SK-N-SH (cell line): ENCODE results near the gene PKP4. TPM values are rescaled to one million over a fixed set of nuclear protein-coding genes. Genes with fewer than 3 reads are reported as not detected.
"Not testable (repeated sequence)": the region's sequence is repeated elsewhere in the genome, so short reads cannot be mapped to it uniquely, and the experiment has no call there.

ENCODE experiments used
- CTCF ChIA-PET: fragments of 300-600, 350-600 bp; formaldehyde crosslinking; extraction: SDS; loops from one replicate; lab custom pipeline; 2021; lab: Yijun Ruan, JAX
- POLR2A ChIA-PET: fragments of 350-600 bp; sonication (Branson Sonifier 250); formaldehyde crosslinking; extraction: SDS; loops from one replicate; lab custom pipeline; 2020; ENCODE audit warnings: antibody characterized with exemption, inconsistent platforms; lab: Yijun Ruan, JAX
- DNase-seq: peaks from one replicate; pipeline ENCODE4 v3.0.0; 2012
- H2AFZ ChIP-seq: fragments of 200-600 bp; sonication (generic); 2 replicates; pipeline ENCODE4 v1.8.1; 2016; ENCODE audit warnings: antibody characterized with exemption, mild to moderate bottlenecking, low read depth
- H3F3A ChIP-seq: fragments of 200-600 bp; sonication (generic); replicated peaks from 2 replicates; pipeline ENCODE3; 2016; ENCODE audit warnings: antibody characterized with exemption, mild to moderate bottlenecking; ENCODE audit not compliant: insufficient read depth
- H3K27ac ChIP-seq, 2 experiments: fragments of 200-500 bp in 1 of 2; fragments of 200-600 bp in 1 of 2; sonication (Bioruptor generic) in 1 of 2; sonication (generic), shearing (Covaris generic) in 1 of 2; 2 replicates each; pipeline versions ENCODE4 v1.5.1 to v1.6.1; 2014 to 2016; ENCODE audit warnings: low read depth in 2 of 2, inconsistent platforms in 1 of 2, low read length in 1 of 2, mild to moderate bottlenecking in 1 of 2, mixed read lengths in 1 of 2
- H3K27me3 ChIP-seq: fragments of 200-600 bp; sonication (generic), shearing (Covaris generic); 2 replicates; pipeline ENCODE4 v1.6.1; 2016; ENCODE audit warnings: mixed run types; ENCODE audit not compliant: insufficient read depth
- H3K36me3 ChIP-seq, 2 experiments: fragments of 200-500 bp in 1 of 2; fragments of 200-600 bp in 1 of 2; sonication (Bioruptor generic) in 1 of 2; sonication (generic) in 1 of 2; replicated peaks in 1 of 2; 2 replicates each; pipeline versions ENCODE3 to v1.5.1; 2014 to 2016; ENCODE audit warnings: low read length in 1 of 2, mild to moderate bottlenecking in 1 of 2; ENCODE audit not compliant: insufficient read depth in 2 of 2, control insufficient read depth in 1 of 2
- H3K4me1 ChIP-seq, 2 experiments: fragments of 200-500 bp in 1 of 2; fragments of 200-600 bp in 1 of 2; sonication (Bioruptor generic) in 1 of 2; sonication (generic), shearing (Covaris generic) in 1 of 2; 2 replicates each; pipeline versions ENCODE4 v1.5.1 to v1.6.1; 2014 to 2016; ENCODE audit warnings: low read depth in 1 of 2, low read length in 1 of 2, mixed run types in 1 of 2; ENCODE audit not compliant: insufficient read depth in 2 of 2, control insufficient read depth in 1 of 2
- H3K4me2 ChIP-seq: fragments of 200-600 bp; sonication (generic), shearing (Covaris generic); 2 replicates; pipeline ENCODE4 v1.6.1; 2017; ENCODE audit warnings: mixed run types
- H3K4me3 ChIP-seq, 2 experiments: fragments of 200-500 bp in 1 of 2; fragments of 200-600 bp in 1 of 2; sonication (Bioruptor generic) in 1 of 2; sonication (generic), shearing (Covaris generic) in 1 of 2; 2 replicates each; pipeline versions ENCODE4 v1.5.1 to v1.8.1; 2014 to 2016; ENCODE audit warnings: low read depth in 2 of 2, inconsistent platforms in 1 of 2, low read length in 1 of 2, mild to moderate bottlenecking in 1 of 2, mixed read lengths in 1 of 2, moderate library complexity in 1 of 2
- H3K79me2 ChIP-seq: fragments of 200-600 bp; sonication (generic); 2 replicates; pipeline ENCODE4 v1.8.1; 2017; ENCODE audit warnings: mild to moderate bottlenecking; ENCODE audit not compliant: insufficient read depth
- H3K9ac ChIP-seq: fragments of 200-600 bp; sonication (generic); 2 replicates; pipeline ENCODE4 v1.6.1; 2017; ENCODE audit warnings: mixed run types
- H3K9me2 ChIP-seq: fragments of 200-600 bp; sonication (generic); 2 replicates; pipeline ENCODE4 v1.6.1; 2017; ENCODE audit warnings: mixed run types
- H3K9me3 ChIP-seq: fragments of 200-600 bp; sonication (generic); 2 replicates; pipeline ENCODE4 v1.6.1; 2017; ENCODE audit warnings: mixed run types, mild to moderate bottlenecking, moderate library complexity
- H4K20me1 ChIP-seq: fragments of 200-600 bp; sonication (generic); 2 replicates; pipeline ENCODE4 v1.6.1; 2017; ENCODE audit warnings: mild to moderate bottlenecking, mixed run types; ENCODE audit not compliant: insufficient read depth
- GATA2 ChIP-seq: sonication (generic); formaldehyde crosslinking; IDR thresholded peaks from 2 replicates; pipeline ENCODE4 v1.5.0; 2020; ENCODE audit warnings: mild to moderate bottlenecking, missing genetic modification reagents
- IRF3 ChIP-seq: fragments of 150-350 bp; IDR thresholded peaks from 2 replicates; pipeline ENCODE4 v1.6.1; 2016; ENCODE audit warnings: mild to moderate bottlenecking, low read depth, low read length
- NFIC ChIP-seq: IDR thresholded peaks from 2 replicates; pipeline ENCODE4 v1.4.0; 2012; ENCODE audit warnings: borderline replicate concordance
- RCOR1 ChIP-seq: fragments of 150-350 bp; IDR thresholded peaks from 2 replicates; pipeline ENCODE4 v1.6.1; 2017; ENCODE audit warnings: antibody characterized with exemption, low read length
- USF1 ChIP-seq: IDR thresholded peaks from 2 replicates; pipeline ENCODE4 v1.4.0; 2012; ENCODE audit warnings: low read depth, borderline replicate concordance
- YY1 ChIP-seq: IDR thresholded peaks from 2 replicates; pipeline ENCODE4 v1.4.0; 2012; ENCODE audit warnings: low read depth, mild to moderate bottlenecking
- WGBS: methylation state at CpG from one replicate; pipeline ENCODE4 v1.1.6; 2017; ENCODE audit warnings: low lambda C conversion rate; 5-methylcytosine and 5-hydroxymethylcytosine counted together
- polyA plus RNA-seq, 3 experiments: library from polyadenylated mRNA; depleted of rRNA; stranded (reverse); fragments of >200 nt; gene quantifications; 2 replicates each; pipeline ENCODE4 v1.2.3, GENCODE V29; 2012

The PKP4 gene
- polyA plus RNA-seq, 1 of the 3 experiments (the other 2 are of a cell fraction) = 10.9 TPM

DNA sequence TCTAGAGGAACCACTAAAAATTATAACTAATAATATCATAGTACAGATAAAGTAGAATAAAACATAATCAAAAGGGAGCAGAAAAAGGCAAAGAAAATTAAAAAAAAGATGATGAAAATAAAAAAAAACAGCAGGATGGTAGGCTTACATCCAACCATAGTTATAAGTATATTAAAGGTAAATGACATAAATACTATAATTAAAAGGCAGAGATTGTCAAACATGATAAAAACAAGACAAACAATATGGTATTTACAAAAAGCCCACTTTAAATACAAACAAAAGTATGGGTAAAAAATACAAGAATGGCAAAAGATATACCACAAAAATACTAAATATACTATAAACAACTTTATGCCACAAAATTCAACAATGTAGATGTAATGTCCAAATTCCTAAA is 24.6 kb upstream of the PKP4 start:
- H3K27ac ChIP-seq = no peak overlapping the region
- no peaks in the 10 kb centered on the region for H3K36me3 ChIP-seq
- DNase-seq = no peak
- ChIA-PET POLR2A (no interaction called here), CTCF (no interaction called here)
- 0 out of 2 replicates have a peak, but pooled peaks cover 8% of the 10 kb centered on the region for H3K9me3 ChIP-seq
- TF ChIP-seq USF1 (no peak), GATA2 (CRISPR knock-in tag) (no peak), NFIC (no peak), IRF3 (no peak), RCOR1 (no peak), YY1 (no peak)
- H3K4me3 ChIP-seq = no peak overlapping the region
- no peaks in the 10 kb centered on the region for H3F3A ChIP-seq
- H3K4me2 ChIP-seq = no peak overlapping the region
- H3K9ac ChIP-seq = no peak overlapping the region
- H3K79me2 ChIP-seq = no peaks in the 10 kb centered on the region
- no peaks in the 10 kb centered on the region for H3K27me3 ChIP-seq
- no peak overlapping the region for H2AFZ ChIP-seq
- H3K9me2 ChIP-seq = no peaks in the 10 kb centered on the region
- no peaks in the 10 kb centered on the region for H3K4me1 ChIP-seq
- H4K20me1 ChIP-seq = no peaks in the 10 kb centered on the region

DNA sequence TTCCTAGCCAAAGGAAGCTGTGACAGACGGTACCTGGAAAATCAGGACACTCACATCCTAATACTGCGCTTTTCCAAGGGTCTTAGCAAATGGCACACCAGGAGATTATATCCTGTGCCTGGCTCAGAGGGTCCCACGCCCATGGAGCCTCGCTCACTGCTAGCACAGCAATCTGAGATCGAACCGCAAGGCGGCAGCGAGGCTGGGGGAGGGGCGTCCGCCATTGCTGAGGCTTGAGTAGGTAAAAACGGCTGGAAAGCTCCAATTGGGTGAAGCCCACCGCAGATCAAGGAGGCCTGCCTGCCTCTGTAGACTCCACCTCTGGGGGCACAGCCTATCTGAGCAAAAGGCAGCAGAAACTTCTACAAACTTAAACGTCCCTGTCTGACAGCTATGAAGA is 23.0 kb upstream of the PKP4 start:
- H3K4me3 ChIP-seq, H3K27ac ChIP-seq, H3K79me2 ChIP-seq, H4K20me1 ChIP-seq, H3F3A ChIP-seq, POLR2A ChIA-PET, H3K36me3 ChIP-seq, H3K4me1 ChIP-seq, H3K9me2 ChIP-seq, H3K27me3 ChIP-seq, H3K9me3 ChIP-seq, H3K4me2 ChIP-seq, DNase-seq, H3K9ac ChIP-seq, CTCF ChIA-PET, H2AFZ ChIP-seq: not testable (repeated sequence)
- WGBS = 71% methylated on average over 10 of the region's 13 CpGs

GRCh38 chr2:158439062-158439461 is 17.7 kb upstream of the PKP4 start:
- H3K9me3 ChIP-seq, H3K27me3 ChIP-seq, H3K36me3 ChIP-seq, H3K79me2 ChIP-seq, POLR2A ChIA-PET, H3F3A ChIP-seq, CTCF ChIA-PET, H3K4me3 ChIP-seq, H2AFZ ChIP-seq, DNase-seq, H3K4me2 ChIP-seq, H4K20me1 ChIP-seq, H3K4me1 ChIP-seq, H3K9me2 ChIP-seq, H3K27ac ChIP-seq, H3K9ac ChIP-seq: not testable (repeated sequence)
- 50% methylated on average over 4 of the region's 4 CpGs for WGBS
